Activated CD8-positive, alpha-beta memory T cell treated with anti-CD3 and anti-CD28 coated beads for 4 hours (primary cell): ENCODE results near the gene CCDC93.

Experiments used
- DNase-seq, 2 donors: peaks; one replicate each; pipeline ENCODE4 v3.0.0-alpha.2; 2020; ENCODE audit warnings: low read depth in 2 of 2

CCDC93 gene

GRCh38 chr2:117917223-117917917, 96.5 kb downstream of the CCDC93 start:
- DNase-seq: no peak

DNA sequence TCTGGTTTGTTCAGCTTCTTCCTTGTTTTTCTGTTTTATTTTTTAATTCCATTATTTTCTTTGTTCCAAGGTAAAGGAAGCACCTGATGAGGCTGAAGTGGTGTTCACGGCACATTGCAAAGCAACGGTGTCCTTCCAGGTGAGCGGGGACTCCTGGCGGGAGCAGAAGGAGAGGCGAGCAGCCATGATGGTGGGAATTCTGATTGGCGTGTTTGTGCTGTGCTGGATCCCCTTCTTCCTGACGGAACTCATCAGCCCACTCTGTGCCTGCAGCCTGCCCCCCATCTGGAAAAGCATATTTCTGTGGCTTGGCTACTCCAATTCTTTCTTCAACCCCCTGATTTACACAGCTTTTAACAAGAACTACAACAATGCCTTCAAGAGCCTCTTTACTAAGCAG, 110.9 kb downstream of the CCDC93 start:
- no peak for DNase-seq

GRCh38 chr2:117888897-117889296, 125.0 kb downstream of the CCDC93 start:
- DNase-seq: no peak

- DNase-seq: no peak
These were observed 128.6 kb downstream of the CCDC93 start for GRCh38 chr2:117885308-117885707.

- DNase-seq: no peak
These were observed 134.9 kb downstream of the CCDC93 start for GRCh38 chr2:117879003-117879402.

GRCh38 chr2:117875786-117876185, 138.1 kb downstream of the CCDC93 start:
- no peak for DNase-seq
